GM23338 (cell line): ENCODE measurements around the gene AADAT. TPM values are rescaled to one million over a fixed set of nuclear protein-coding genes. Genes with fewer than 3 reads are reported as not detected.

Source experiments
- CREB1 ChIP-seq: fragments of 250-450 bp; sonication (Bioruptor Pico); IDR thresholded peaks from 2 replicates; pipeline ENCODE4 v1.5.0; 2020; ENCODE audit warnings: low read depth, mild to moderate bottlenecking, moderate library complexity
- CTCF ChIP-seq, 2 experiments: fragments of 200-600 bp in 1 of 2; sonication (generic) in 1 of 2; conservative IDR thresholded peaks; 2 replicates each; pipeline versions ENCODE4 v1.5.1 to v1.6.1; 2016 to 2017; ENCODE audit warnings: antibody characterized with exemption in 2 of 2, low read depth in 2 of 2, mild to moderate bottlenecking in 2 of 2, moderate library complexity in 1 of 2
- ETS1 ChIP-seq: IDR thresholded peaks from 2 replicates; pipeline ENCODE4 v1.6.1; 2016; ENCODE audit warnings: antibody characterized with exemption
- EZH2 ChIP-seq: fragments of 200-600 bp; sonication (generic); IDR thresholded peaks from one replicate; pipeline ENCODE4 v1.8.0; 2017; ENCODE audit warnings: antibody characterized with exemption, mild to moderate bottlenecking, low read depth; ENCODE audit not compliant: unreplicated experiment
- EZH2phosphoT487 ChIP-seq: fragments of 200-600 bp; sonication (generic); IDR thresholded peaks from one replicate; pipeline ENCODE4 v1.8.1; 2018; ENCODE audit warnings: antibody characterized with exemption; ENCODE audit not compliant: unreplicated experiment
- NANOG ChIP-seq: IDR thresholded peaks from 2 replicates; pipeline ENCODE4 v1.6.1; 2016; ENCODE audit warnings: antibody characterized with exemption, borderline replicate concordance
- POLR2AphosphoS5 ChIP-seq: IDR thresholded peaks from 2 replicates; pipeline ENCODE4 v1.6.1; 2016; ENCODE audit warnings: antibody characterized with exemption, low read depth
- REST ChIP-seq: IDR thresholded peaks from one replicate; pipeline ENCODE4 v1.6.1; 2018; ENCODE audit warnings: antibody characterized with exemption; ENCODE audit not compliant: unreplicated experiment
- STAT1 ChIP-seq: IDR thresholded peaks from one replicate; pipeline ENCODE4 v1.6.1; 2016; ENCODE audit warnings: antibody characterized with exemption; ENCODE audit not compliant: unreplicated experiment
- ZNF114 ChIP-seq: fragments of 250-450 bp; sonication (Bioruptor Pico); IDR thresholded peaks from 2 replicates; pipeline ENCODE4 v1.5.0; 2020; ENCODE audit warnings: mild to moderate bottlenecking, moderate library complexity
- ZNF331 ChIP-seq: fragments of 250-450 bp; sonication (Bioruptor Pico); IDR thresholded peaks from 2 replicates; pipeline ENCODE4 v1.5.0; 2020; ENCODE audit warnings: low read depth, mild to moderate bottlenecking, moderate library complexity
- polyA plus RNA-seq: library from polyadenylated mRNA; unstranded; fragments of >200 nt; fragmentation: Nextera tagmentation; extraction: Ambion mirVana; gene quantifications from 2 replicates; pipeline ENCODE4 v1.2.1, GENCODE V29; 2016
- small RNA-seq: library from RNA; depleted of rRNA; stranded (forward); fragments of <200 nt; gene quantifications from one replicate; pipeline ENCODE3, GENCODE V24; 2014; ENCODE audit warnings: low replicate concordance
- total RNA-seq: library from RNA; depleted of rRNA; stranded (reverse); fragments of >200 nt; shearing (Covaris generic); gene quantifications from 2 replicates; pipeline ENCODE4 v1.2.3, GENCODE V29; 2014; rRNA removed

AADAT gene
- total and polyA plus RNA-seq, 2 experiments from 2014 or later = 6.9 to 7.0 TPM

GRCh38 chr4:170011921-170012628 lies 77.7 kb downstream of the AADAT start (continued):
- TF ChIP-seq ETS1 (no peak), REST (no peak), EZH2phosphoT487 (no peak), ZNF331 (CRISPR knock-in tag) (no peak), EZH2 (no peak), CTCF (conservative IDR thresholded peaks at IDR 0.05; ENCODE audit: low read depth in 2 of 2) (no peak), ZNF114 (CRISPR knock-in tag) (no peak), CREB1 (CRISPR knock-in tag) (no peak), STAT1 (no peak), POLR2AphosphoS5 (no peak), NANOG (no peak)

Small RNAs within 50 kb of the gene (small RNA-seq; reads per million reads assigned to genes)
- gene APOBEC3AP1 = not detected

Other genes starting within 250 kb of the AADAT start
- gene MFAP3L, start 63.6 kb downstream of the AADAT start, total RNA-seq = 5.5 and 7.9 TPM in 2 replicates
- gene MFAP3L, start 63.6 kb downstream of the AADAT start, polyA plus RNA-seq = 2.5 and 3.4 TPM in 2 replicates